Ishikawa (cell line): ENCODE measurements around the gene BAMBI.

Experiments
- CEBPB ChIP-seq: IDR thresholded peaks from 2 replicates; pipeline ENCODE4 v1.6.1; 2012
- EGR1 ChIP-seq: IDR thresholded peaks from 2 replicates; pipeline ENCODE4 v1.6.1; 2012
- EP300 ChIP-seq: IDR thresholded peaks from 2 replicates; pipeline ENCODE4 v1.6.1; 2012; ENCODE audit warnings: borderline replicate concordance
- FOXM1 ChIP-seq: IDR thresholded peaks from 2 replicates; pipeline ENCODE4 v1.6.1; 2012; ENCODE audit warnings: low read depth, borderline replicate concordance
- MAX ChIP-seq: IDR thresholded peaks from 2 replicates; pipeline ENCODE4 v1.6.1; 2012
- NFIC ChIP-seq: IDR thresholded peaks from 2 replicates; pipeline ENCODE4 v1.6.1; 2012
- RAD21 ChIP-seq: IDR thresholded peaks from 2 replicates; pipeline ENCODE4 v1.6.1; 2012; ENCODE audit warnings: low read depth
- REST ChIP-seq: IDR thresholded peaks from 2 replicates; pipeline ENCODE4 v1.6.1; 2012; ENCODE audit warnings: low read depth, mild to moderate bottlenecking
- TAF1 ChIP-seq: IDR thresholded peaks from 2 replicates; pipeline ENCODE4 v1.6.1; 2012; ENCODE audit warnings: low read depth, mild to moderate bottlenecking
- TEAD4 ChIP-seq: IDR thresholded peaks from 2 replicates; pipeline ENCODE4 v1.6.1; 2012
- YY1 ChIP-seq: IDR thresholded peaks from 2 replicates; pipeline ENCODE4 v1.6.1; 2012; ENCODE audit warnings: low read depth

DNA sequence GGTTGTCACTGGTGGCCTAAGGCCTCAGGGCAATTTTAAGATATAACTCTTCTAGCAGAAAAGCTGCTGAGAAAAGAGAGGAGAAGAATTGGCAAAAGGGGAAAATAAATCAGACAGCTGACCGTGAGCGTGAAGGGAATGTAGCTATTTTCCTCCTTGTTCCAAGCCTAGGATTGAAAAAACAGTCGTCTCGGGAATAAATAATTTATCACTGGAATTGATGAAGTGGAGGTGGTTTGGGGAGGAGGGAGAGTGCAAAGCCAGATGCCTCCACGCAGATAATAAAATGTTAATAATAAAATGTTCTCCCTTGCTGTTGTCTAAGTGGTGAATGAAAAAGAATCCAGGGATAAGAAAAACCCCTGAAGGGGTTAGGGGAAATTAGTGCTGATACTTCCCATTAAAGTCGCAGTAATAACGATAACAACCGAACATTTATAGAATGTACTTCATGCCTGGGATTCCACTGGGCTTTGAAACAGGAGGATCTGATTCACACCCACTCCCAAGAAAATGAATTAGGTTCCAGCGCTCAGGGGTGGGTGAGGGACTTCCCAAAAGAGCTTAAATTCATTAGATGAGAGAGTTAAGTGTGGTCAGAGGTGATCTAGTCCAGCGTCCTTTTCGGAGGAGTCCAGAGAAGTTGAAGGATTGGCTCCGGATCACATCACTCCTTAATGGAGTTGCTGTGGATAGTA, 27.3 kb downstream of the BAMBI start:
- TF ChIP-seq TAF1 (no peak), YY1 (no peak), REST (no peak), EGR1 (no peak), RAD21 (no peak), NFIC (no peak), EP300 (no peak), TEAD4 (no peak), MAX (no peak), CEBPB (no peak), FOXM1 (no peak)
